Activated CD4-positive, alpha-beta memory T cell treated with anti-CD3 and anti-CD28 coated beads for 36 hours (primary cell): ENCODE measurements around the gene ZNF280C. TPM values are rescaled to one million over a fixed set of nuclear protein-coding genes. Genes with fewer than 3 reads are reported as not detected.

ENCODE experiments used
- CTCF ChIA-PET: fragments of 350-600 bp; sonication (Branson Sonifier 250); formaldehyde crosslinking; loops from one replicate; lab custom pipeline; 2021; ENCODE audit warnings: antibody characterized with exemption, inconsistent platforms; lab: Charles Lee
- POLR2A ChIA-PET: fragments of 350-600 bp; sonication (Branson Sonifier 250); formaldehyde crosslinking; loops from one replicate; lab custom pipeline; 2021; ENCODE audit warnings: antibody characterized with exemption; lab: Charles Lee
- DNase-seq: peaks from one replicate; pipeline ENCODE4 v3.0.0-alpha.2; 2020
- H3K27ac Mint-ChIP-seq: one replicate; pipeline ENCODE4 v1.8.0; 2021; ENCODE audit warnings: mixed read lengths
- H3K27me3 Mint-ChIP-seq: one replicate; pipeline ENCODE4 v1.8.0; 2021; ENCODE audit warnings: mixed read lengths
- H3K36me3 Mint-ChIP-seq: one replicate; pipeline ENCODE4 v1.8.0; 2021; ENCODE audit warnings: mixed read lengths
- H3K4me1 Mint-ChIP-seq: one replicate; pipeline ENCODE4 v1.8.0; 2021; ENCODE audit warnings: low read depth, mixed read lengths
- H3K4me3 Mint-ChIP-seq: one replicate; pipeline ENCODE4 v1.8.0; 2021; ENCODE audit warnings: mild to moderate bottlenecking, mixed read lengths
- H3K9me3 Mint-ChIP-seq: one replicate; pipeline ENCODE4 v1.8.0; 2021; ENCODE audit warnings: mixed read lengths
- intact Hi-C: fragments of 100-400 bp; cut with micrococcal nuclease; formaldehyde crosslinking; loops from one replicate; pipeline ENCODE4 v1.15.1; 2023
- total RNA-seq, 2 experiments: library from RNA; stranded (reverse); gene quantifications; one replicate each; pipeline ENCODE4 v1.2.3, GENCODE V29; 2021

The ZNF280C gene
- total RNA-seq, result 1 to 10 TPM; 5.3 to 5.8 TPM

- peak; percentile 95 for DNase-seq
- Mint-ChIP-seq H3K4me3 (peak within 1 kb of the TSS; percentile 85), H3K36me3 (no peaks in the 10 kb centered on the region), H3K9me3 (no peaks in the 10 kb centered on the region), H3K27ac (peak within 1 kb of the TSS; percentile 74), H3K4me1 (peaks cover 15% of the 10 kb centered on the region), H3K27me3 (no peaks in the 10 kb centered on the region)
- CTCF ChIA-PET, result interaction anchor here (1.1 kb wide), 1 partner anchor 207 kb away, joined by 3 read pairs; no protein-coding TSS in a partner anchor
- intact Hi-C loops, result loop anchor here (1.0 to 2.0 kb wide), 5 partner anchors 56 to 635 kb away; partner anchors contain the start of genes ENOX2 and SLC25A14
- POLR2A ChIA-PET, result interaction anchor here (1.0 to 1.2 kb wide), 2 partner anchors 17 to 71 kb away, joined by 3 read pairs; partner anchors contain the start of gene SLC25A14
Observed at GRCh38 chrX:130268449-130269170, at the start of gene ZNF280C. TSS of gene ZNF280C (minus strand) at chrX:130268899. CDS start at chrX:130260449, 8,450 bp downstream.

GRCh38 chrX:130304587-130305368 is 36.1 kb upstream of the ZNF280C start:
- no peak for DNase-seq
- no peaks in the 10 kb centered on the region for H3K4me1 Mint-ChIP-seq
- ChIA-PET POLR2A (no interaction called here), CTCF (no interaction called here)
- H3K4me3 Mint-ChIP-seq, result no peak overlapping the region
- no peaks in the 10 kb centered on the region for H3K9me3 Mint-ChIP-seq
- no peaks in the 10 kb centered on the region for H3K36me3 Mint-ChIP-seq
- intact Hi-C loops, result no loop called here
- H3K27ac Mint-ChIP-seq, result no peak overlapping the region
- H3K27me3 Mint-ChIP-seq, result peaks cover 2% of the 10 kb centered on the region

- ChIA-PET CTCF (no interaction called here), POLR2A (no interaction called here)
- Mint-ChIP-seq H3K27me3 (peaks cover 2% of the 10 kb centered on the region), H3K27ac (no peak overlapping the region), H3K4me1 (no peaks in the 10 kb centered on the region), H3K9me3 (no peaks in the 10 kb centered on the region), H3K36me3 (no peaks in the 10 kb centered on the region), H3K4me3 (no peak overlapping the region)
- intact Hi-C loops, result no loop called here
- no peak for DNase-seq
Observed at GRCh38 chrX:130301977-130302376, 33.3 kb upstream of the ZNF280C start.

- Mint-ChIP-seq H3K27me3 (peaks cover 2% of the 10 kb centered on the region), H3K4me3 (no peak overlapping the region), H3K4me1 (no peaks in the 10 kb centered on the region), H3K27ac (no peak overlapping the region), H3K9me3 (no peaks in the 10 kb centered on the region), H3K36me3 (no peaks in the 10 kb centered on the region)
- intact Hi-C loops, result no loop called here
- DNase-seq, result no peak
- ChIA-PET POLR2A (no interaction called here), CTCF (no interaction called here)
Observed at GRCh38 chrX:130301405-130301804, 32.7 kb upstream of the ZNF280C start.

GRCh38 chrX:130300010-130300282 is 31.2 kb upstream of the ZNF280C start:
- no peaks in the 10 kb centered on the region for H3K9me3 Mint-ChIP-seq
- POLR2A ChIA-PET, result no interaction called here
- no peak overlapping the region for H3K27ac Mint-ChIP-seq
- H3K4me3 Mint-ChIP-seq, result no peak overlapping the region
- no peaks in the 10 kb centered on the region for H3K36me3 Mint-ChIP-seq
- no peaks in the 10 kb centered on the region for H3K4me1 Mint-ChIP-seq
- intact Hi-C loops, result no loop called here
- peaks cover 2% of the 10 kb centered on the region for H3K27me3 Mint-ChIP-seq
- DNase-seq, result no peak
- CTCF ChIA-PET, result no interaction called here

GRCh38 chrX:130299279-130300009 is 30.7 kb upstream of the ZNF280C start:
- Mint-ChIP-seq H3K27ac (no peak overlapping the region), H3K27me3 (peaks cover 2% of the 10 kb centered on the region)

GRCh38 chrX:130296743-130297142 is 28.0 kb upstream of the ZNF280C start:
- POLR2A ChIA-PET, result no interaction called here

More at GRCh38 chrX:130299279-130300009, 30.7 kb upstream of the ZNF280C start:
- Mint-ChIP-seq H3K36me3 (no peaks in the 10 kb centered on the region), H3K4me1 (no peaks in the 10 kb centered on the region), H3K4me3 (no peak overlapping the region), H3K9me3 (no peaks in the 10 kb centered on the region)
- CTCF ChIA-PET, result no interaction called here
- POLR2A ChIA-PET, result no interaction called here
- intact Hi-C loops, result no loop called here
- no peak for DNase-seq

GRCh38 chrX:130296297-130296678 is 27.6 kb upstream of the ZNF280C start:
- CTCF ChIA-PET, result no interaction called here

More at GRCh38 chrX:130296743-130297142, 28.0 kb upstream of the ZNF280C start:
- no peaks in the 10 kb centered on the region for H3K4me1 Mint-ChIP-seq
- DNase-seq, result no peak
- H3K36me3 Mint-ChIP-seq, result no peaks in the 10 kb centered on the region
- no peak overlapping the region for H3K4me3 Mint-ChIP-seq
- peaks cover 1% of the 10 kb centered on the region for H3K27me3 Mint-ChIP-seq
- no peaks in the 10 kb centered on the region for H3K9me3 Mint-ChIP-seq
- intact Hi-C loops, result no loop called here
- H3K27ac Mint-ChIP-seq, result no peak overlapping the region
- CTCF ChIA-PET, result no interaction called here

GRCh38 chrX:130295519-130296296 is 27.0 kb upstream of the ZNF280C start:
- intact Hi-C loops, result no loop called here
- POLR2A ChIA-PET, result no interaction called here
- Mint-ChIP-seq H3K9me3 (no peaks in the 10 kb centered on the region), H3K36me3 (no peaks in the 10 kb centered on the region), H3K4me1 (no peaks in the 10 kb centered on the region), H3K27me3 (no peaks in the 10 kb centered on the region), H3K4me3 (no peak overlapping the region), H3K27ac (no peak overlapping the region)
- CTCF ChIA-PET, result no interaction called here
- no peak for DNase-seq

More at GRCh38 chrX:130296297-130296678, 27.6 kb upstream of the ZNF280C start:
- Mint-ChIP-seq H3K4me1 (no peaks in the 10 kb centered on the region), H3K4me3 (no peak overlapping the region), H3K9me3 (no peaks in the 10 kb centered on the region), H3K27ac (no peak overlapping the region), H3K36me3 (no peaks in the 10 kb centered on the region), H3K27me3 (no peaks in the 10 kb centered on the region)
- POLR2A ChIA-PET, result no interaction called here
- intact Hi-C loops, result no loop called here
- DNase-seq, result no peak

- ChIA-PET POLR2A (no interaction called here), CTCF (no interaction called here)
- Mint-ChIP-seq H3K27ac (no peak overlapping the region), H3K4me3 (no peak overlapping the region), H3K36me3 (no peaks in the 10 kb centered on the region), H3K9me3 (no peaks in the 10 kb centered on the region), H3K4me1 (no peaks in the 10 kb centered on the region), H3K27me3 (no peaks in the 10 kb centered on the region)
- DNase-seq, result no peak
- intact Hi-C loops, result no loop called here
Observed at GRCh38 chrX:130287071-130287770, 18.5 kb upstream of the ZNF280C start.

- intact Hi-C loops, result no loop called here
- no peak overlapping the region for H3K27ac Mint-ChIP-seq
- no peaks in the 10 kb centered on the region for H3K9me3 Mint-ChIP-seq
- ChIA-PET POLR2A (interaction anchor here (0.9 kb wide), 1 partner anchor 17 kb away, joined by 3 read pairs; the partner anchor contains the start of gene ZNF280C), CTCF (no interaction called here)
- H3K27me3 Mint-ChIP-seq, result no peaks in the 10 kb centered on the region
- H3K4me3 Mint-ChIP-seq, result no peak overlapping the region
- no peak for DNase-seq
- no peaks in the 10 kb centered on the region for H3K36me3 Mint-ChIP-seq
- no peaks in the 10 kb centered on the region for H3K4me1 Mint-ChIP-seq
Observed at GRCh38 chrX:130285710-130286109, 17.0 kb upstream of the ZNF280C start.
